Measurements from ENCODE around the gene C1orf53. TPM values are rescaled to one million over a fixed set of nuclear protein-coding genes. Genes with fewer than 3 reads are reported as not detected.

C1orf53 gene
- total RNA-seq, 1 experiment from 2014 or later: 7.2 TPM

- ATAC-seq: no peak
- Histone ChIP-seq H3K9me3 (ENCODE audit: control insufficient read depth, insufficient read depth, low read depth, low read length) (no peaks in the 10 kb centered on the region), H3K36me3 (ENCODE audit: control insufficient read depth, insufficient read depth, low read length) (no peaks in the 10 kb centered on the region), H3K27ac (ENCODE audit: low read length) (no peak overlapping the region), H3K4me1 (ENCODE audit: control insufficient read depth, insufficient read depth, low read length) (no peaks in the 10 kb centered on the region), H3K27me3 (ENCODE audit: control insufficient read depth, insufficient read depth, low read length) (no peaks in the 10 kb centered on the region; the same call in 1 of the 2 replicates), H3K4me3 (ENCODE audit: low read depth in 2 of 2, low read length in 2 of 2) (no peak overlapping the region)
- POLR2A ChIA-PET: no interaction called here
- in situ Hi-C loops (cut with HindIII; ENCODE audit: low pct_unique_long_range_greater_than_20kb, low sequenced_read_pairs) (no loop called here), intact Hi-C loops (cut with micrococcal nuclease; ENCODE audit: unreplicated experiment) (loop anchor here (5.0 kb wide), 1 partner anchor 344 kb away; no protein-coding TSS in a partner anchor)
- CTCF ChIA-PET: no interaction called here
- no TSS peak for BruUV-seq (replicated peaks)
- no peak for DNase-seq (ENCODE audit: low read depth, low spot score)
- TF ChIP-seq SIN3A (IDR thresholded peaks at IDR 0.05; ENCODE audit: borderline replicate concordance, insufficient read depth, low read depth, low read length) (no peak), TCF7L2 (IDR thresholded peaks at IDR 0.05; ENCODE audit: low read depth, low read length) (peak; percentile 84), CTCF (IDR thresholded peaks at IDR 0.05) (no peak), POLR2AphosphoS5 (IDR thresholded peaks at IDR 0.05; ENCODE audit: low read depth, low read length) (no peak), REST (IDR thresholded peaks at IDR 0.05; ENCODE audit: insufficient read depth in 1 of 2, low read depth in 2 of 2, low read length in 1 of 2) (no peak)
Measured at GRCh38 chr1:197865809-197866208, 36.6 kb upstream of the C1orf53 start.

- H3K27ac ChIP-seq (ENCODE audit: low read length): no peak overlapping the region
- in situ Hi-C loops (cut with HindIII; ENCODE audit: low pct_unique_long_range_greater_than_20kb, low sequenced_read_pairs) (no loop called here), intact Hi-C loops (cut with micrococcal nuclease; ENCODE audit: unreplicated experiment) (loop anchor here (2.0 to 5.0 kb wide), 2 partner anchors 254 to 347 kb away; no protein-coding TSS in a partner anchor)
- H3K4me1 ChIP-seq (ENCODE audit: control insufficient read depth, insufficient read depth, low read length): no peaks in the 10 kb centered on the region
- ATAC-seq: peak; percentile 93
- H3K36me3 ChIP-seq (ENCODE audit: control insufficient read depth, insufficient read depth, low read length): no peaks in the 10 kb centered on the region
- POLR2A ChIA-PET: no interaction called here
- CTCF ChIA-PET: interaction anchor here (0.6 to 1.6 kb wide), 5 partner anchors 23 to 297 kb away, joined by 4 to 7 read pairs (median 5); no protein-coding TSS in a partner anchor
- H3K9me3 ChIP-seq (ENCODE audit: control insufficient read depth, insufficient read depth, low read depth, low read length): no peaks in the 10 kb centered on the region
- TF ChIP-seq CTCF (IDR thresholded peaks at IDR 0.05): peak; percentile 74
- no peak for TF ChIP-seq POLR2AphosphoS5 (IDR thresholded peaks at IDR 0.05; ENCODE audit: low read depth, low read length)
- BruUV-seq (replicated peaks): no TSS peak
- no peak overlapping the region for H3K4me3 ChIP-seq (ENCODE audit: low read depth in 2 of 2, low read length in 2 of 2)
- no peaks in the 10 kb centered on the region; the same call in 1 of the 2 replicates for H3K27me3 ChIP-seq (ENCODE audit: control insufficient read depth, insufficient read depth, low read length)
- peak; percentile 45 for DNase-seq (ENCODE audit: low read depth, low spot score)
Measured at GRCh38 chr1:197868751-197869489, 33.5 kb upstream of the C1orf53 start.
